Stimulated activated CD4-positive, alpha-beta T cell treated with anti-CD3 and anti-CD28 coated beads, Interleukin-4, amount 100 ng/mL, for 24 hours (primary cell): ENCODE measurements around the gene ZRANB1.

Experiments
- DNase-seq: peaks from one replicate; pipeline ENCODE4 v3.0.0-alpha.2; 2020

ZRANB1 gene

GRCh38 chr10:125023862-125024496, 82.1 kb downstream of the ZRANB1 start:
- no peak for DNase-seq

GRCh38 chr10:125024497-125025234, 82.7 kb downstream of the ZRANB1 start:
- DNase-seq = no peak

- DNase-seq = no peak
These were observed 83.4 kb downstream of the ZRANB1 start for GRCh38 chr10:125025341-125025740.

- no peak for DNase-seq
These were observed 84.4 kb downstream of the ZRANB1 start for GRCh38 chr10:125026036-125026931.

GRCh38 chr10:125026974-125027735, 85.2 kb downstream of the ZRANB1 start:
- no peak for DNase-seq

GRCh38 chr10:125027871-125028869, 86.2 kb downstream of the ZRANB1 start:
- no peak for DNase-seq

GRCh38 chr10:125029584-125030242, 87.8 kb downstream of the ZRANB1 start:
- DNase-seq = no peak

GRCh38 chr10:125030567-125031197, 88.8 kb downstream of the ZRANB1 start:
- no peak for DNase-seq

GRCh38 chr10:125032474-125033020, 90.6 kb downstream of the ZRANB1 start:
- no peak for DNase-seq

GRCh38 chr10:125033146-125033924, 91.4 kb downstream of the ZRANB1 start:
- no peak for DNase-seq

GRCh38 chr10:125034675-125035074, 92.8 kb downstream of the ZRANB1 start:
- DNase-seq = no peak

GRCh38 chr10:125035136-125035535, 93.2 kb downstream of the ZRANB1 start:
- no peak for DNase-seq

GRCh38 chr10:125035588-125036295, 93.8 kb downstream of the ZRANB1 start:
- no peak for DNase-seq

- DNase-seq = no peak
These were observed 95.4 kb downstream of the ZRANB1 start for GRCh38 chr10:125037145-125037877.
